Upper lobe of left lung (tissue), 6 donors: ENCODE measurements around the gene SRSF11. TPM values are rescaled to one million over a fixed set of nuclear protein-coding genes. Genes with fewer than 3 reads are reported as not detected.

Experiments
- ATAC-seq, 2 donors: fragments of 200-7000 bp; cut with Tn5 transposase; one replicate each; pipeline ENCODE4 v1.9.1; 2022; ENCODE audit warnings: mild to moderate bottlenecking in 2 of 2, moderate library complexity in 2 of 2; ENCODE audit not compliant: low FRiP score in 2 of 2
- DNase-seq, 2 donors: peaks; one replicate each; pipeline ENCODE4 v3.0.0-alpha.2; 2019 to 2020
- H3K27ac ChIP-seq, 4 donors: fragments of 200-600 bp; sonication (generic); one replicate each; pipeline ENCODE4 v1.5.1; 2016 to 2019
- H3K27me3 ChIP-seq, 4 donors: fragments of 200-600 bp; sonication (generic); one replicate each; pipeline ENCODE4 v1.5.1; 2017 to 2019
- H3K36me3 ChIP-seq, 4 donors: fragments of 200-600 bp; sonication (generic); one replicate each; pipeline ENCODE4 v1.5.1; 2016 to 2019
- H3K4me1 ChIP-seq, 4 donors: fragments of 200-600 bp; sonication (generic); one replicate each; pipeline ENCODE4 v1.5.1; 2018 to 2019
- H3K4me3 ChIP-seq, 4 donors: fragments of 200-600 bp; sonication (generic); one replicate each; pipeline ENCODE4 v1.5.1; 2017 to 2019; ENCODE audit warnings: mild to moderate bottlenecking in 2 of 4, moderate library complexity in 1 of 4
- H3K9me3 ChIP-seq, 4 donors: fragments of 200-600 bp; sonication (generic); one replicate each; pipeline ENCODE4 v1.5.1; 2018 to 2019
- CTCF ChIP-seq, 6 experiments: fragments of 450-650 bp in 4 of 6; fragments of 200-600 bp in 2 of 6; sonication (generic) in 2 of 6; IDR thresholded peaks; one replicate each; pipeline ENCODE4 v1.5.1; 2016 to 2019; ENCODE audit warnings: antibody characterized with exemption in 6 of 6
- EP300 ChIP-seq, 4 donors: sonication (generic); formaldehyde crosslinking; IDR thresholded peaks; one replicate each; pipeline ENCODE4 v1.5.1; 2017; ENCODE audit warnings: antibody characterized with exemption in 4 of 4, control low read depth in 2 of 4
- POLR2A ChIP-seq, 4 donors: fragments of 450-650 bp; IDR thresholded peaks; one replicate each; pipeline ENCODE4 v1.5.1; 2016 to 2017; ENCODE audit warnings: antibody characterized with exemption in 4 of 4, mild to moderate bottlenecking in 2 of 4
- POLR2AphosphoS5 ChIP-seq, 2 donors: sonication (generic); formaldehyde crosslinking; IDR thresholded peaks; one replicate each; pipeline ENCODE4 v1.5.1; 2017; ENCODE audit warnings: antibody characterized with exemption in 2 of 2
- WGBS, 2 donors: methylation state at CpG; one replicate each; pipeline ENCODE4 v1.1.5; 2017 to 2018; 5-methylcytosine and 5-hydroxymethylcytosine counted together
- total RNA-seq, 6 donors: library from RNA; depleted of rRNA in 4 of 6; stranded (reverse); fragments of >200 nt in 4 of 6; gene quantifications; one replicate each; pipeline versions ENCODE4 v1.1.0 to v1.2.1, GENCODE V29; 2016 to 2021
- donor health status: DM: no; HTN: no; CAD: no; lungs with moderate emphysema.
- donor health status: DM: no; HTN: yes; CAD: no; lungs with severe emphysema.

Gene SRSF11
- total RNA-seq, 6 donors from 2014 or later = 97.6 to 662 (median 145) TPM

GRCh38 chr1:70211541-70211940 lies 9.6 kb upstream of the SRSF11 start:
- no peaks in the 10 kb centered on the region for H3K9me3 ChIP-seq
- no peak overlapping the region for H3K27ac ChIP-seq
- no peak overlapping the region for H3K4me3 ChIP-seq
- ATAC-seq (no peak), DNase-seq (no peak)
- peaks cover 0 to 20% (median 5%) of the 10 kb centered on the region in 4 donors for H3K36me3 ChIP-seq
- no peaks in the 10 kb centered on the region for H3K27me3 ChIP-seq
- H3K4me1 ChIP-seq = peaks cover 23 to 40% (median 26%) of the 10 kb centered on the region in 4 donors
- TF ChIP-seq POLR2A (IDR thresholded peaks at IDR 0.05) (no peak), EP300 (IDR thresholded peaks at IDR 0.05) (no peak)

GRCh38 chr1:70220015-70220414 lies 1.2 kb upstream of the SRSF11 start:
- WGBS, 2 donors = 89 to 90% methylated on average over 2 of the region's 2 CpGs
- Histone ChIP-seq H3K27me3 (no peaks in the 10 kb centered on the region), H3K4me1 (peaks cover 32 to 35% (median 33%) of the 10 kb centered on the region in 4 donors), H3K27ac (peak overlapping the region in 1 of 4 donors; percentile 94), H3K4me3 (no peak overlapping the region), H3K9me3 (no peaks in the 10 kb centered on the region), H3K36me3 (peaks cover 0 to 24% (median 6%) of the 10 kb centered on the region in 4 donors)
- TF ChIP-seq EP300 (IDR thresholded peaks at IDR 0.05) = no peak
- no peak for TF ChIP-seq POLR2AphosphoS5 (IDR thresholded peaks at IDR 0.05)
- no peak for TF ChIP-seq POLR2A (IDR thresholded peaks at IDR 0.05)
- no peak for TF ChIP-seq CTCF (IDR thresholded peaks at IDR 0.05)
- no peak for ATAC-seq
- no peak for DNase-seq

GRCh38 chr1:70220517-70221237 lies 503 bp upstream of the SRSF11 start:
- Histone ChIP-seq H3K27me3 (no peaks in the 10 kb centered on the region), H3K4me1 (peaks cover 32 to 35% (median 34%) of the 10 kb centered on the region in 4 donors), H3K36me3 (peaks cover 0 to 21% (median 8%) of the 10 kb centered on the region in 4 donors), H3K4me3 (peak overlapping the region in 3 of 4 donors; percentile 63 to 67 (median 67)), H3K9me3 (no peaks in the 10 kb centered on the region), H3K27ac (peak overlapping the region; percentile 94 to 96 (median 96))
- ATAC-seq = no peak
- no peak for DNase-seq
- TF ChIP-seq CTCF (IDR thresholded peaks at IDR 0.05) (no peak), POLR2A (IDR thresholded peaks at IDR 0.05) (no peak), EP300 (IDR thresholded peaks at IDR 0.05) (no peak), POLR2AphosphoS5 (IDR thresholded peaks at IDR 0.05) (no peak)
- 47 to 57% methylated on average over 14 to 17 of the region's 17 CpGs for WGBS, 2 donors

GRCh38 chr1:70222716-70223235 lies 1.6 kb downstream of the SRSF11 start:
- H3K27ac ChIP-seq = peak overlapping the region in 3 of 4 donors; percentile 94 to 96 (median 96)
- TF ChIP-seq EP300 (IDR thresholded peaks at IDR 0.05) = no peak
- TF ChIP-seq CTCF (IDR thresholded peaks at IDR 0.05) = no peak
- TF ChIP-seq POLR2A (IDR thresholded peaks at IDR 0.05) = no peak
- no peak for TF ChIP-seq POLR2AphosphoS5 (IDR thresholded peaks at IDR 0.05)
- H3K4me3 ChIP-seq = peak overlapping the region in 3 of 4 donors; percentile 63 to 67 (median 67)
- DNase-seq (no peak), ATAC-seq (no peak)
- H3K36me3 ChIP-seq = peaks cover 0 to 18% (median 4%) of the 10 kb centered on the region in 4 donors
- H3K27me3 ChIP-seq = no peaks in the 10 kb centered on the region
- H3K9me3 ChIP-seq = no peaks in the 10 kb centered on the region
- H3K4me1 ChIP-seq = peaks cover 41 to 46% (median 44%) of the 10 kb centered on the region in 4 donors
- 20 to 32% methylated on average over 3 of the region's 3 CpGs for WGBS, 2 donors

GRCh38 chr1:70224954-70225353 lies 3.8 kb downstream of the SRSF11 start:
- H3K27me3 ChIP-seq = no peaks in the 10 kb centered on the region
- H3K4me1 ChIP-seq = peaks cover 40 to 49% (median 46%) of the 10 kb centered on the region in 4 donors
- H3K9me3 ChIP-seq = no peaks in the 10 kb centered on the region
- TF ChIP-seq POLR2A (IDR thresholded peaks at IDR 0.05) = no peak
- TF ChIP-seq EP300 (IDR thresholded peaks at IDR 0.05) = no peak
- TF ChIP-seq CTCF (IDR thresholded peaks at IDR 0.05) = no peak
- TF ChIP-seq POLR2AphosphoS5 (IDR thresholded peaks at IDR 0.05) = no peak
- 85 to 89% methylated on average over 2 of the region's 2 CpGs for WGBS, 2 donors
- ATAC-seq (no peak), DNase-seq (no peak)
- peaks cover 0 to 36% (median 11%) of the 10 kb centered on the region in 4 donors for H3K36me3 ChIP-seq
- H3K27ac ChIP-seq = no peak overlapping the region
- no peak overlapping the region for H3K4me3 ChIP-seq
